Measurements from ENCODE around the gene TPRX2. TPM values are rescaled to one million over a fixed set of nuclear protein-coding genes. Genes with fewer than 3 reads are reported as not detected.

Gene TPRX2
- polyA plus RNA-seq, 1 donor from 2014 or later = not detected

DNA sequence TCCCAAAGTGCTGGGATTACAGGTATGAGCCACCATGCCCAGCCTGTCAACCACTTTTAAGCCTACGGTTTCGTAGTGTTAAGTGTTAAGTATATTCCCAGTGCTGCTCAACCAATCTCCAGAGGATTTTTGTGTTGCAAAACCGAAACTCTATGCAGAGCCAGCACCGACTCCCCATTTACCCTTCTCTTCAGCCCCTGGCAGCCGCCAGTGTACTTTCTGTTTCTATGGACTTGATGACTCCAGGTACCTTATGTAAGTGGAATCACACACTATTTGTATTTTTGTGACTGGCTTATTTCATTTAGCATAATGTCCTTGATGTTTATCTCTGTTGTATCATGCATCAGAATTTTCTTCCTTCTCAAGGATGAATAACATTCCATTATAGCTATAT lies 26.0 kb downstream of the TPRX2 start:
- H3K4me2 ChIP-seq (ENCODE audit: low read length) = no peak overlapping the region
- no peak overlapping the region for H3K27ac ChIP-seq (ENCODE audit: low read length)

GRCh38 chr19:47886010-47886559 lies 27.1 kb downstream of the TPRX2 start, which contains the start of gene SULT2A1:
TSS of gene SULT2A1 (minus strand) at chr19:47886315. CDS start at chr19:47886257, 58 bp downstream.
- no peak within 1 kb of the TSS for H3K4me3 ChIP-seq (ENCODE audit: low read length)
- no peaks in the 10 kb centered on the region for H4K20me1 ChIP-seq (ENCODE audit: insufficient read depth)
- no peak within 1 kb of the TSS for H2AFZ ChIP-seq (ENCODE audit: low read depth, low read length)
- H3K4me2 ChIP-seq (ENCODE audit: low read length) = no peak within 1 kb of the TSS
- TF ChIP-seq EZH2 (IDR thresholded peaks at IDR 0.05; ENCODE audit: borderline replicate concordance, insufficient read depth, low read length, poor library complexity, severe bottlenecking) = no peak
- no peak for TF ChIP-seq POLR2AphosphoS5 (IDR thresholded peaks at IDR 0.05)
- TF ChIP-seq, protein P1, sequence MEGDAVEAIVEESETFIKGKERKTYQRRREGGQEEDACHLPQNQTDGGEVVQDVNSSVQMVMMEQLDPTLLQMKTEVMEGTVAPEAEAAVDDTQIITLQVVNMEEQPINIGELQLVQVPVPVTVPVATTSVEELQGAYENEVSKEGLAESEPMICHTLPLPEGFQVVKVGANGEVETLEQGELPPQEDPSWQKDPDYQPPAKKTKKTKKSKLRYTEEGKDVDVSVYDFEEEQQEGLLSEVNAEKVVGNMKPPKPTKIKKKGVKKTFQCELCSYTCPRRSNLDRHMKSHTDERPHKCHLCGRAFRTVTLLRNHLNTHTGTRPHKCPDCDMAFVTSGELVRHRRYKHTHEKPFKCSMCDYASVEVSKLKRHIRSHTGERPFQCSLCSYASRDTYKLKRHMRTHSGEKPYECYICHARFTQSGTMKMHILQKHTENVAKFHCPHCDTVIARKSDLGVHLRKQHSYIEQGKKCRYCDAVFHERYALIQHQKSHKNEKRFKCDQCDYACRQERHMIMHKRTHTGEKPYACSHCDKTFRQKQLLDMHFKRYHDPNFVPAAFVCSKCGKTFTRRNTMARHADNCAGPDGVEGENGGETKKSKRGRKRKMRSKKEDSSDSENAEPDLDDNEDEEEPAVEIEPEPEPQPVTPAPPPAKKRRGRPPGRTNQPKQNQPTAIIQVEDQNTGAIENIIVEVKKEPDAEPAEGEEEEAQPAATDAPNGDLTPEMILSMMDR (IDR thresholded peaks at IDR 0.05; ENCODE audit: poor library complexity, severe bottlenecking) = no peak
- TF ChIP-seq SMC3 (conservative IDR thresholded peaks at IDR 0.05; ENCODE audit: poor library complexity) = no peak
- TF ChIP-seq EP300 (conservative IDR thresholded peaks at IDR 0.05; ENCODE audit: poor library complexity, severe bottlenecking) = no peak
- TF ChIP-seq TAF1 (IDR thresholded peaks at IDR 0.05; ENCODE audit: low read depth) = no peak
- no peak for TF ChIP-seq REST (IDR thresholded peaks at IDR 0.05; ENCODE audit: borderline replicate concordance)
- TF ChIP-seq MXI1 (conservative IDR thresholded peaks at IDR 0.05; ENCODE audit: poor library complexity, severe bottlenecking) = no peak
- no peak for TF ChIP-seq RAD21 (conservative IDR thresholded peaks at IDR 0.05)
- no peaks in the 10 kb centered on the region for H3K36me3 ChIP-seq (ENCODE audit: insufficient read depth, low read length)
- no peaks in the 10 kb centered on the region for H3K9me2 ChIP-seq (ENCODE audit: insufficient read depth, low read length)
- no peaks in the 10 kb centered on the region for H3K79me2 ChIP-seq (replicated peaks; ENCODE audit: insufficient read depth, low read length)
- H3F3A ChIP-seq (ENCODE audit: insufficient read depth, low read length, poor library complexity, severe bottlenecking) = no peaks in the 10 kb centered on the region
- H3K27me3 ChIP-seq (ENCODE audit: insufficient read depth, low read depth, low read length) = no peaks in the 10 kb centered on the region
- H3K27ac ChIP-seq (ENCODE audit: low read length) = no peak within 1 kb of the TSS
- H3K9ac ChIP-seq (ENCODE audit: low read length) = no peak within 1 kb of the TSS
- H3K9me3 ChIP-seq (ENCODE audit: low read length) = no peaks in the 10 kb centered on the region

More for the DNA sequence above, 26.0 kb downstream of the TPRX2 start:
- H3F3A ChIP-seq (ENCODE audit: insufficient read depth, low read length, poor library complexity, severe bottlenecking) = no peaks in the 10 kb centered on the region
- H3K4me3 ChIP-seq (ENCODE audit: low read length) = no peak overlapping the region
- H2AFZ ChIP-seq (ENCODE audit: low read depth, low read length) = no peak overlapping the region
- no peaks in the 10 kb centered on the region for H3K36me3 ChIP-seq (ENCODE audit: insufficient read depth, low read length)
- no peaks in the 10 kb centered on the region for H4K20me1 ChIP-seq (ENCODE audit: insufficient read depth)
- no peak overlapping the region for H3K9ac ChIP-seq (ENCODE audit: low read length)
- no peaks in the 10 kb centered on the region for H3K9me3 ChIP-seq (ENCODE audit: low read length)
- no peaks in the 10 kb centered on the region for H3K9me2 ChIP-seq (ENCODE audit: insufficient read depth, low read length)
- H3K27me3 ChIP-seq (ENCODE audit: insufficient read depth, low read depth, low read length) = no peaks in the 10 kb centered on the region
- TF ChIP-seq, protein P1 (IDR thresholded peaks at IDR 0.05; ENCODE audit: poor library complexity, severe bottlenecking) = no peak
- TF ChIP-seq EP300 (conservative IDR thresholded peaks at IDR 0.05; ENCODE audit: poor library complexity, severe bottlenecking) = no peak
- H3K79me2 ChIP-seq (replicated peaks; ENCODE audit: insufficient read depth, low read length) = no peaks in the 10 kb centered on the region
